B cell (primary cell): Measurements from ENCODE around the gene POLDIP3. TPM values are rescaled to one million over a fixed set of nuclear protein-coding genes. Genes with fewer than 3 reads are reported as not detected.

ENCODE experiments used
- ATAC-seq: fragments of 200-7000 bp; cut with Tn5 transposase; one replicate; pipeline ENCODE4 v1.10.0; 2021; ENCODE audit warnings: low read depth, mild to moderate bottlenecking, moderate number of reproducible peaks, moderate library complexity
- CTCF ChIA-PET: fragments of 350-600 bp; sonication (Branson Sonifier 250); formaldehyde crosslinking; loops from one replicate; lab custom pipeline; 2021; ENCODE audit warnings: antibody characterized with exemption, inconsistent platforms; lab: Charles Lee
- POLR2A ChIA-PET: fragments of 350-600 bp; sonication (Branson Sonifier 250); formaldehyde crosslinking; loops from one replicate; lab custom pipeline; 2021; ENCODE audit warnings: antibody characterized with exemption; lab: Charles Lee
- DNase-seq: peaks from one replicate; pipeline ENCODE4 v3.0.0; 2013
- H2AFZ ChIP-seq: 2 replicates; pipeline ENCODE4 v1.6.1; 2012; ENCODE audit warnings: mild to moderate bottlenecking, low read depth, low read length; ENCODE audit not compliant: insufficient read depth, poor library complexity, severe bottlenecking
- H3K27ac ChIP-seq, 2 donors: 1 replicate in 1 of 2; 2 replicates in 1 of 2; pipeline ENCODE4 v1.5.1; 2012 to 2013; ENCODE audit warnings: low read length in 2 of 2, mild to moderate bottlenecking in 2 of 2, moderate library complexity in 1 of 2
- H3K27me3 ChIP-seq, 4 experiments: fragments of 200-600 bp in 1 of 4; sonication (generic) in 1 of 4; replicated peaks in 1 of 4; 1 replicate in 2 of 4; 2 replicates in 2 of 4; pipeline versions ENCODE4 v1.6.1 to v1.7.0; 2013 to 2016; ENCODE audit warnings: low read length in 3 of 4, mild to moderate bottlenecking in 2 of 4, mixed read lengths in 1 of 4, moderate library complexity in 1 of 4; ENCODE audit not compliant: insufficient read depth in 4 of 4, control insufficient read depth in 3 of 4; ENCODE audit errors: control extremely low read depth in 1 of 4
- H3K36me3 ChIP-seq, 2 experiments: replicated peaks in 1 of 2; 1 replicate in 1 of 2; 2 replicates in 1 of 2; pipeline versions ENCODE4 v1.6.1 to v1.7.1; 2013; ENCODE audit warnings: low read length in 1 of 2; ENCODE audit not compliant: insufficient read depth in 2 of 2, control insufficient read depth in 1 of 2; ENCODE audit errors: control extremely low read depth in 1 of 2, extremely low read depth in 1 of 2
- H3K4me1 ChIP-seq, 2 donors: fragments of 200-600 bp in 1 of 2; sonication (generic) in 1 of 2; 1 replicate in 1 of 2; 2 replicates in 1 of 2; pipeline versions ENCODE4 v1.5.1 to v1.6.1; 2013 to 2017; ENCODE audit warnings: low read length in 2 of 2; ENCODE audit not compliant: control insufficient read depth in 2 of 2, insufficient read depth in 2 of 2
- H3K4me2 ChIP-seq: replicated peaks from 2 replicates; pipeline ENCODE3; 2012; ENCODE audit warnings: mild to moderate bottlenecking, low read depth, low read length; ENCODE audit not compliant: poor library complexity, severe bottlenecking
- H3K4me3 ChIP-seq, 5 experiments: fragments of 200-600 bp in 1 of 5; sonication (generic) in 1 of 5; 1 replicate in 3 of 5; 2 replicates in 2 of 5; pipeline versions ENCODE4 v1.5.1 to v1.7.0; 2011 to 2016; ENCODE audit warnings: low read length in 4 of 5, mild to moderate bottlenecking in 4 of 5, low read depth in 2 of 5, control low read depth in 1 of 5, moderate library complexity in 1 of 5; ENCODE audit not compliant: insufficient read depth in 1 of 5; ENCODE audit errors: control extremely low read depth in 1 of 5, extremely low read depth in 1 of 5
- H3K79me2 ChIP-seq: fragments of 200-600 bp; sonication (generic); one replicate; pipeline ENCODE4 v1.6.0; 2016; ENCODE audit warnings: low read length; ENCODE audit not compliant: control insufficient read depth, insufficient read depth
- H3K9ac ChIP-seq: fragments of 200-600 bp; sonication (generic); 2 replicates; pipeline ENCODE4 v1.6.1; 2017; ENCODE audit warnings: mild to moderate bottlenecking, low read length, moderate library complexity
- H3K9me3 ChIP-seq, 3 donors: one replicate each; pipeline versions ENCODE4 v1.6.1 to v1.7.1; 2013; ENCODE audit warnings: low read length in 2 of 3; ENCODE audit not compliant: control insufficient read depth in 2 of 3, insufficient read depth in 1 of 3; ENCODE audit errors: control extremely low read depth in 1 of 3
- H4K20me1 ChIP-seq: 2 replicates; pipeline ENCODE4 v1.6.0; 2012; ENCODE audit warnings: mild to moderate bottlenecking, low read length; ENCODE audit not compliant: insufficient read depth, control insufficient read depth, poor library complexity, severe bottlenecking
- H3K27ac Mint-ChIP-seq: one replicate; pipeline ENCODE4 v1.8.0; 2021; ENCODE audit warnings: mixed read lengths
- H3K27me3 Mint-ChIP-seq: one replicate; pipeline ENCODE4 v1.8.0; 2021; ENCODE audit warnings: mixed read lengths
- H3K4me1 Mint-ChIP-seq: one replicate; pipeline ENCODE4 v1.8.0; 2021; ENCODE audit warnings: mixed read lengths
- H3K4me3 Mint-ChIP-seq: one replicate; pipeline ENCODE4 v1.8.0; 2021; ENCODE audit warnings: mixed read lengths
- H3K9me3 Mint-ChIP-seq: one replicate; pipeline ENCODE4 v1.8.0; 2022; ENCODE audit warnings: mixed read lengths; ENCODE audit not compliant: insufficient read depth
- EZH2 ChIP-seq: IDR thresholded peaks from 2 replicates; pipeline ENCODE4 v1.6.1; 2012; ENCODE audit warnings: borderline replicate concordance, low read depth, mild to moderate bottlenecking, moderate library complexity, low read length; ENCODE audit not compliant: insufficient read depth, poor library complexity, severe bottlenecking
- WGBS: methylation state at CpG from one replicate; pipeline ENCODE4 v1.1.5; 2013; ENCODE audit warnings: missing lambda C conversion rate; ENCODE audit not compliant: insufficient coverage; 5-methylcytosine and 5-hydroxymethylcytosine counted together
- intact Hi-C: fragments of 100-400 bp; cut with micrococcal nuclease; formaldehyde crosslinking; loops from one replicate; pipeline ENCODE4 v1.10.0; 2022
- polyA plus RNA-seq: library from polyadenylated mRNA; depleted of rRNA; stranded (reverse); fragments of >200 nt; gene quantifications from 2 replicates; pipeline ENCODE4 v1.2.3, GENCODE V29; 2012
- total RNA-seq, 2 donors: library from RNA; stranded (reverse); fragments of 120-200 nt in 1 of 2; gene quantifications; 1 replicate in 1 of 2; 2 replicates in 1 of 2; pipeline versions ENCODE4 v1.2.3 to v1.2.4, GENCODE V29; 2013 to 2022
- TF ChIP-seq, protein P1 (sequence below): fragments of 200-600 bp; IDR thresholded peaks from one replicate; pipeline ENCODE4 v1.8.0; 2022; ENCODE audit warnings: antibody characterized with exemption, mild to moderate bottlenecking

Gene POLDIP3
- total and polyA plus RNA-seq, 2 donors (not counting 1 experiment from before 2014, with no cell fraction given) = 44.9 to 86.5 TPM

DNA sequence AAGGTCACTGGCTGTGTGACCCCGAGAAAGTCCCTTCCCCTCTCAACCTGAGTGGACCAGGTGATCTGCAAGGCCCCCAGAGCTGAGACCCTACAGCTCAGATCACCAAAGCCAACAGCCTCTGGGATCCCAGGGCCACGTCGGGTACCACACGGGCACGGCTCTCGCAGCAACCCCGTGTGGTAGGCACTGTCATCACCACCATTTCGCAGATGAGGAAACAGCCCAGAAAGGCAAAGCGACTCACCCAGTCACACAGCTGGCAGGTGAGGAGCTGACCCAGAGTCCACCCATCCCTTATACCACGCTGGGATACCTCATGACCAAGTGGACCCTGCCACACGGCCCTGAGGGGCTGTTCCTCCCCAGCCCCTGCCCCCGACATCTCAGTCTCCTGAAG lies 22.9 kb upstream of the POLDIP3 start:
- Histone ChIP-seq H3K27me3 (no peaks in the 10 kb centered on the region), H2AFZ (no peak overlapping the region), H3K79me2 (peaks cover 67% of the 10 kb centered on the region), H3K9ac (no peak overlapping the region), H3K4me1 (peaks cover 6 to 12% of the 10 kb centered on the region in 2 donors), H3K36me3 (peaks cover 0 to 42% of the 10 kb centered on the region in 2 experiments), H3K4me2 (no peak overlapping the region), H3K4me3 (no peak overlapping the region), H4K20me1 (peaks cover 40% of the 10 kb centered on the region), H3K27ac (no peak overlapping the region), H3K9me3 (no peaks in the 10 kb centered on the region)
- H3K4me1 Mint-ChIP-seq = peaks cover 16% of the 10 kb centered on the region
- TF ChIP-seq EZH2 = no peak
- TF ChIP-seq, protein P1, sequence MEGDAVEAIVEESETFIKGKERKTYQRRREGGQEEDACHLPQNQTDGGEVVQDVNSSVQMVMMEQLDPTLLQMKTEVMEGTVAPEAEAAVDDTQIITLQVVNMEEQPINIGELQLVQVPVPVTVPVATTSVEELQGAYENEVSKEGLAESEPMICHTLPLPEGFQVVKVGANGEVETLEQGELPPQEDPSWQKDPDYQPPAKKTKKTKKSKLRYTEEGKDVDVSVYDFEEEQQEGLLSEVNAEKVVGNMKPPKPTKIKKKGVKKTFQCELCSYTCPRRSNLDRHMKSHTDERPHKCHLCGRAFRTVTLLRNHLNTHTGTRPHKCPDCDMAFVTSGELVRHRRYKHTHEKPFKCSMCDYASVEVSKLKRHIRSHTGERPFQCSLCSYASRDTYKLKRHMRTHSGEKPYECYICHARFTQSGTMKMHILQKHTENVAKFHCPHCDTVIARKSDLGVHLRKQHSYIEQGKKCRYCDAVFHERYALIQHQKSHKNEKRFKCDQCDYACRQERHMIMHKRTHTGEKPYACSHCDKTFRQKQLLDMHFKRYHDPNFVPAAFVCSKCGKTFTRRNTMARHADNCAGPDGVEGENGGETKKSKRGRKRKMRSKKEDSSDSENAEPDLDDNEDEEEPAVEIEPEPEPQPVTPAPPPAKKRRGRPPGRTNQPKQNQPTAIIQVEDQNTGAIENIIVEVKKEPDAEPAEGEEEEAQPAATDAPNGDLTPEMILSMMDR = no peak
- 95% methylated on average over 12 of the region's 12 CpGs for WGBS
- no peaks in the 10 kb centered on the region for H3K27me3 Mint-ChIP-seq
- POLR2A ChIA-PET = no interaction called here
- intact Hi-C loops = no loop called here
- no peak overlapping the region for H3K4me3 Mint-ChIP-seq
- no peak overlapping the region for H3K27ac Mint-ChIP-seq
- ATAC-seq = no peak
- no peak for DNase-seq
- CTCF ChIA-PET = interaction anchor here (0.7 to 1.2 kb wide), 3 partner anchors 16 to 142 kb away, joined by 3 to 4 read pairs (median 3); no protein-coding TSS in a partner anchor
- H3K9me3 Mint-ChIP-seq = no peaks in the 10 kb centered on the region

DNA sequence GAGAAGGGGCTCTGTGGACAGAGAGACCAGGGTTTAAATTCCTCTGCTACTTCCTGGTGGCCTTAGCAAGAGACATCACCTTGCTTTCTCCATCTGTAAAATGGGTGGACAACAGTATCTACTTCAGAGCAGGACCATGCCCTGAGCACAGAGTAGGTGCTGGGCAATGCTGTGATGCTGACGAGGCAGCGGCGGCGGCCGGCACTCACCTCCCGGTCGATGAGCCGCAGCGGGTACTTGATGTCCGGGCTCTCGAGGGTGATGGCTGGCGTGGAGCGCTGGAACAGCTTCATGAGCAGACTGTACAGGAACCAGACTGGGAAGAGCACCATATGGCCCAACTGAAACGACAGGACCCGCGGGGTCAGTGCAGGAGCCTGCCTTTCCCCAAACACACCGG lies 21.8 kb upstream of the POLDIP3 start:
- H3K27ac Mint-ChIP-seq = no peak overlapping the region
- peaks cover 4 to 8% of the 10 kb centered on the region in 2 donors for H3K4me1 ChIP-seq
- H3K4me3 Mint-ChIP-seq = no peak overlapping the region
- H3K4me1 Mint-ChIP-seq = peaks cover 14% of the 10 kb centered on the region
- peaks cover 70% of the 10 kb centered on the region for H3K79me2 ChIP-seq
- WGBS = 99% methylated on average over 17 of the region's 17 CpGs
- no peaks in the 10 kb centered on the region for H3K9me3 ChIP-seq
- ATAC-seq (no peak), DNase-seq (no peak)
- POLR2A ChIA-PET = no interaction called here
- CTCF ChIA-PET = interaction anchor here (0.9 to 1.2 kb wide), 2 partner anchors 15 to 25 kb away, joined by 3 to 4 read pairs; no protein-coding TSS in a partner anchor
- H4K20me1 ChIP-seq = peaks cover 43% of the 10 kb centered on the region
- no peak overlapping the region for H3K9ac ChIP-seq
- TF ChIP-seq, protein P1 = no peak
- TF ChIP-seq EZH2 = no peak
- H3K27me3 Mint-ChIP-seq = no peaks in the 10 kb centered on the region
- H3K9me3 Mint-ChIP-seq = no peaks in the 10 kb centered on the region
- intact Hi-C loops = no loop called here
- no peaks in the 10 kb centered on the region for H3K27me3 ChIP-seq
- no peak overlapping the region for H3K4me3 ChIP-seq
- no peak overlapping the region for H2AFZ ChIP-seq
- no peak overlapping the region for H3K4me2 ChIP-seq
- peaks cover 0 to 52% of the 10 kb centered on the region in 2 experiments for H3K36me3 ChIP-seq
- no peak overlapping the region for H3K27ac ChIP-seq
